ENCODE results near the gene NPVF. TPM values are rescaled to one million over a fixed set of nuclear protein-coding genes. Genes with fewer than 3 reads are reported as not detected.

Gene NPVF
- total and polyA plus RNA-seq, 2 of the 4 experiments (the other 2 are of a cell fraction), result not detected

GRCh38 chr7:25215694-25216335 lies 12.5 kb downstream of the NPVF start:
- H3K27ac ChIP-seq (ENCODE audit: insufficient read depth, low read length), result no peak overlapping the region
- no peak overlapping the region for H4K8ac ChIP-seq (ENCODE audit: low read depth in 2 of 2, low read length in 2 of 2)
- H3K27me3 ChIP-seq (ENCODE audit: control insufficient read depth, insufficient read depth, low read length), result no peaks in the 10 kb centered on the region; the same call in none of the 2 replicates
- H2AK9ac ChIP-seq (replicated peaks; ENCODE audit: low read depth, low read length, poor library complexity), result no peak overlapping the region
- H2BK120ac ChIP-seq (ENCODE audit: low read depth, low read length), result no peak overlapping the region
- TF ChIP-seq RAD21 (IDR thresholded peaks at IDR 0.05; ENCODE audit: low read length), result no peak
- no peak for TF ChIP-seq CTCF (conservative IDR thresholded peaks at IDR 0.05; ENCODE audit: low read depth, low read length)
- no peak for TF ChIP-seq CHD1 (IDR thresholded peaks at IDR 0.05; ENCODE audit: low read depth, low read length)
- no peak for TF ChIP-seq FOS (IDR thresholded peaks at IDR 0.05; ENCODE audit: low read depth, low read length)
- no peak for TF ChIP-seq POLR2A (IDR thresholded peaks at IDR 0.05; ENCODE audit: low read depth, low read length)
- TF ChIP-seq MXI1 (IDR thresholded peaks at IDR 0.05; ENCODE audit: borderline replicate concordance, low read depth, low read length), result no peak
- TF ChIP-seq RFX5 (IDR thresholded peaks at IDR 0.05; ENCODE audit: low read depth, low read length), result no peak
- no peak for TF ChIP-seq RCOR1 (IDR thresholded peaks at IDR 0.05; ENCODE audit: insufficient replicate concordance, low read length)
- TF ChIP-seq ELK1 (IDR thresholded peaks at IDR 0.05; ENCODE audit: borderline replicate concordance, low read depth, low read length), result no peak
- TF ChIP-seq SMC3 (IDR thresholded peaks at IDR 0.05; ENCODE audit: low read depth, low read length), result no peak
- no peak for TF ChIP-seq USF2 (IDR thresholded peaks at IDR 0.05; ENCODE audit: low read depth, low read length)
- TF ChIP-seq MAFK (IDR thresholded peaks at IDR 0.05; ENCODE audit: low read depth, low read length), result no peak
- TF ChIP-seq MAZ (IDR thresholded peaks at IDR 0.05; ENCODE audit: borderline replicate concordance, low read depth, low read length), result no peak
- no peak for TF ChIP-seq NFE2L2 (IDR thresholded peaks at IDR 0.05; ENCODE audit: low read depth, low read length)
- TF ChIP-seq BHLHE40 (IDR thresholded peaks at IDR 0.05; ENCODE audit: low read depth, low read length), result no peak
- no peak for TF ChIP-seq CEBPB (IDR thresholded peaks at IDR 0.05; ENCODE audit: low read depth, low read length)
- dilution Hi-C loops (cut with HindIII; ENCODE audit: low sequenced_read_pairs, unreplicated experiment), result no loop called here
- H3K18ac ChIP-seq (ENCODE audit: low read depth, low read length), result no peak overlapping the region
- in situ Hi-C loops (cut with MboI; ENCODE audit: low sequenced_read_pairs), result no loop called here
- H3K9ac ChIP-seq (ENCODE audit: low read depth, low read length), result no peak overlapping the region
- H3K4me2 ChIP-seq (ENCODE audit: low read depth, low read length), result no peak overlapping the region
- intact Hi-C loops (cut with micrococcal nuclease), result no loop called here
- no peak overlapping the region for H3K14ac ChIP-seq (replicated peaks; ENCODE audit: low read depth, low read length)
- H2AFZ ChIP-seq (replicated peaks; ENCODE audit: low read length, poor library complexity), result peak overlapping the region; percentile 33
- H4K20me1 ChIP-seq (ENCODE audit: insufficient read depth, low read length), result no peaks in the 10 kb centered on the region
- no peak for ATAC-seq (ENCODE audit: low read depth)
- BruUV-seq (replicated peaks), result no TSS peak
- ChIA-PET CTCF (interaction anchor here (0.6 kb wide), 1 partner anchor 403 kb away, joined by 3 read pairs; no protein-coding TSS in a partner anchor), POLR2A (ENCODE audit: unreplicated experiment) (no interaction called here)
- no peaks in the 10 kb centered on the region for H3K79me1 ChIP-seq (ENCODE audit: low read depth in 1 of 2, low read length in 2 of 2)
- no peak overlapping the region for H2BK5ac ChIP-seq (ENCODE audit: low read depth, low read length, poor library complexity, severe bottlenecking)
- no peaks in the 10 kb centered on the region for H3K4me1 ChIP-seq (ENCODE audit: control insufficient read depth, insufficient read depth, low read length)
- no peak overlapping the region for H3K4me3 ChIP-seq (ENCODE audit: insufficient read depth, low read depth, low read length)
- no peak overlapping the region for H2BK15ac ChIP-seq (ENCODE audit: low read depth, low read length)
- no peak overlapping the region for H3K23ac ChIP-seq (ENCODE audit: low read depth, low read length)
- H3K9me3 ChIP-seq (ENCODE audit: control insufficient read depth, insufficient read depth, low read length), result no peaks in the 10 kb centered on the region
- H3K56ac ChIP-seq (ENCODE audit: extremely low read depth, insufficient read depth, low read length), result no peak overlapping the region
- no peak overlapping the region for H2BK20ac ChIP-seq (ENCODE audit: low read depth, low read length)
- 90% methylated on average over 1 of the region's 8 CpGs; no CpG with 5 or more reads in 1 of the 2 experiments for WGBS, 2 experiments (ENCODE audit: extremely low coverage in 2 of 2, insufficient read length in 1 of 2)
- H2AK5ac ChIP-seq (ENCODE audit: low read depth, low read length), result no peak overlapping the region
- H4K91ac ChIP-seq (ENCODE audit: insufficient read depth, low read depth, low read length), result no peak overlapping the region
- no peak for DNase-seq
- H3K9me1 ChIP-seq (ENCODE audit: insufficient read depth, low read length), result no peaks in the 10 kb centered on the region
- H3K36me3 ChIP-seq (ENCODE audit: control insufficient read depth, insufficient read depth, low read length), result no peaks in the 10 kb centered on the region
- no peak overlapping the region for H3K4ac ChIP-seq (ENCODE audit: low read depth, low read length)
- no peak overlapping the region for H4K5ac ChIP-seq (ENCODE audit: low read depth, low read length)

Measured in IMR-90 (cell line).